Measurements from ENCODE around the gene CCDC85B.

Gene CCDC85B

GRCh38 chr11:65865550-65866172 is 24.8 kb upstream of the CCDC85B start:
- no peak overlapping the region for H3K4me3 ChIP-seq (ENCODE audit: low read length)
- no peak for DNase-seq (ENCODE audit: low read depth)
- no peak for TF ChIP-seq CTCF (IDR thresholded peaks at IDR 0.05; ENCODE audit: insufficient read depth, low read depth, low read length, missing control alignments)

DNA sequence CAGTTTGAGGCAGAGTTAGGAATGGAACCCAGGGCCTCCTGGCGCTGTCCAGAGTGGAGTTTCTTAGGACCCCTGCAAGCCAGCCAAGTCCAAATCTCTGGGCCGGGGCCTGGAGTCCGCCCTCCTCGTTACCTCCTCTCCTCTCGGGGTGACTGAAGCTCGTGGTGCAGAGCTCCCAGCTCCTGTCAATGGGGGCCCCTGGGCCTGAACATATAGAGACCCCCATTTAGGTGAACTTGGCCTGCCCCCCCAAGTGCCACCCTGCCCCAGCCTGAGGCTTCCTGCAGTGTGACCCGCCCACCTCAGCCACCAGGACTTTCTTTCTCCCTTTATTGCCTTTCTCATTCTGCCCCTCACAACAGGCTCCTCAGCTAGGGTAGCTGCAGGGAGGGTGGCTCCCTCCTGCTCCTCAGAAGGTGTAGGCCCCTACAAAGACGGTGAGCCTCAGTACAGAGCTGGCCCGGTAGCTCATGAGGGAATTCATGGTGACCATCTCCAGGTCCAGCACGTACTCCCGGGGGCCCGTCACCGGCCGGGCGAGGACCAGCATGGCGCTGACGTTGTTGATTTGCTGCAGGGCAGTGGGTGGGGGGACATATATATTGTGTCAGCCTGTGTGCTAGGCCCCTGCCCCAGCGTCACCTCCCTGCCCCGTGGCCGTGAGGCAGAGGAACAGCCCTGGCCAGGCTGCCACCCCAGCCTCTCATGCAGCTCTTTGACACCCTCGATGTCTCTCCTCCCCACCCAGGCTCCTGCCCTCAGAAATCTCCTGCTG is 23.8 kb upstream of the CCDC85B start:
- no peak for DNase-seq (ENCODE audit: low read depth)
- TF ChIP-seq CTCF (IDR thresholded peaks at IDR 0.05; ENCODE audit: insufficient read depth, low read depth, low read length, missing control alignments): no peak
- no peak overlapping the region for H3K4me3 ChIP-seq (ENCODE audit: low read length)

GRCh38 chr11:65867284-65868071 is 23.0 kb upstream of the CCDC85B start:
- DNase-seq (ENCODE audit: low read depth): no peak

GRCh38 chr11:65868076-65868667 is 22.3 kb upstream of the CCDC85B start:
- TF ChIP-seq CTCF (IDR thresholded peaks at IDR 0.05; ENCODE audit: insufficient read depth, low read depth, low read length, missing control alignments): no peak
- no peak overlapping the region for H3K4me3 ChIP-seq (ENCODE audit: low read length)
- no peak for DNase-seq (ENCODE audit: low read depth)

More at GRCh38 chr11:65867284-65868071, 23.0 kb upstream of the CCDC85B start:
- TF ChIP-seq CTCF (IDR thresholded peaks at IDR 0.05; ENCODE audit: insufficient read depth, low read depth, low read length, missing control alignments): no peak
- H3K4me3 ChIP-seq (ENCODE audit: low read length): no peak overlapping the region

DNA sequence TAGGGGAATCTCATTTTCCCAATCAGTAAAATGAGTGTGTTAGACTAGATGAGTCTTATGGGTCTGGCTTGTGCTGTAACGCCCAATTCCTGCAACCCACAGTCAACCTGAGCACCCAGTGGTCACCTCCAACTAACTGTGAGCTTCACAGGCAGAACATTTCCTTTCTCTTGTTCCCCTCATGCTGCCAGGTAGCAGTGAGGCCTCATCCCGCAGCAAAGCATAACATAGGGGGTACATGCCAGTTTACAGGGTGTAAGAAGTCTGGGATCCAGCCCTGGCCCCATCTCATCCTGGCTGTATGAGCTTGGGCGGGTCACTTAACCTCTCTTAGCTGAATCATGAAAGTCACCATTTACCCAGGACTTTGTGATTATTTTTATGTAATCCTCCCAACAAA is 21.6 kb upstream of the CCDC85B start:
- DNase-seq (ENCODE audit: low read depth): no peak
- no peak overlapping the region for H3K4me3 ChIP-seq (ENCODE audit: low read length)
- no peak for TF ChIP-seq CTCF (IDR thresholded peaks at IDR 0.05; ENCODE audit: insufficient read depth, low read depth, low read length, missing control alignments)

- no peak for DNase-seq (ENCODE audit: low read depth)
- no peak overlapping the region for H3K4me3 ChIP-seq (ENCODE audit: low read length)
- TF ChIP-seq CTCF (IDR thresholded peaks at IDR 0.05; ENCODE audit: insufficient read depth, low read depth, low read length, missing control alignments): no peak
Observed at GRCh38 chr11:65869643-65870306, 20.7 kb upstream of the CCDC85B start.

Data from epithelial cell of esophagus (primary cell).